SKM-1 (cell line): ENCODE measurements around the gene FAM131C.
"Not testable (repeated sequence)": the region's sequence is repeated elsewhere in the genome, so short reads cannot be mapped to it uniquely, and the experiment has no call there.

ENCODE experiments used
- DNase-seq: peaks from one replicate; lab custom pipeline; 2025; ENCODE audit not compliant: unreplicated experiment; lab: John Stamatoyannopoulos, UW

The FAM131C gene

DNA sequence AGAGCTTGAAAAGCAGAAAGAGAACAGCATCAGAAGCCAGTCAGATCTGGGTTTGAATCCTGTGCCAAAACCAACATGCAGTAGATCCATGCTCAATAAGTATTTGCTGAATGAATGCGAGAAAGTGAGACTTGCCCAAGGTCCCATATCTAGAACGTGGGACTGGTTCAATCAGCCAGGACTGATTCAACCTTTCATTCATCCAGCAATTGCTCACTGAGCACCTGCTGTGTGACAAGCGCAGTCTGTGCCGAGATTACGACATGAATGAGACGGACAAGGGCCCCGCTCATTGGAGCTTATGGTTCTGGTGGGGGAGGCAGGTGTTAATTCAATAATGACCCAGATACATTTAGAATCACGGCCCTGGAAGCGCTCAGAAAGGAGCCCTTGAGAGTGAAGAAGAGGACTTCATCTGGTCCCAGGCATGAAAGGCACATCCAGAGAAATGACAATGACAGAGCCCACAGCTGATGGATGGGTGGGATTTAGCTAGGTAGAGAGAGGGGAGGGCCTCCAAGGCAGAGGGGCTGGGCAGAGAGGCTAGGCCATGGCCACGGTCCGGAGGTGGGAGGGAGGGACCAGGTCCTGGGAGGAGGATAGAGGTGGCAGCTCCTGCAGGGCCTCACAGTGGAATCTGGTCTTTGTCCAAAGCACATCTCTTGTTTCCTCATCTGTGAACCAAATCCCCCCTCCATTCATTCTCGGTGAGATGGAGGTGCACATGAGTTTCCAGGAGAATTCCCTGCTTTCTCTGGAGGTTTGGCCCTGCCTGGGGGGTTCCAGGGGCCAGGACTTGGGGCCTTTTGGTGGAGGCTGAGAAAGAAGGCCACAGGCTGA lies 4.2 kb upstream of the FAM131C start:
- DNase-seq, result no peak

- DNase-seq, result no peak
Measured at GRCh38 chr1:16076865-16077238, 3.4 kb upstream of the FAM131C start.

GRCh38 chr1:16076031-16076864 lies 2.8 kb upstream of the FAM131C start:
- no peak for DNase-seq

DNA sequence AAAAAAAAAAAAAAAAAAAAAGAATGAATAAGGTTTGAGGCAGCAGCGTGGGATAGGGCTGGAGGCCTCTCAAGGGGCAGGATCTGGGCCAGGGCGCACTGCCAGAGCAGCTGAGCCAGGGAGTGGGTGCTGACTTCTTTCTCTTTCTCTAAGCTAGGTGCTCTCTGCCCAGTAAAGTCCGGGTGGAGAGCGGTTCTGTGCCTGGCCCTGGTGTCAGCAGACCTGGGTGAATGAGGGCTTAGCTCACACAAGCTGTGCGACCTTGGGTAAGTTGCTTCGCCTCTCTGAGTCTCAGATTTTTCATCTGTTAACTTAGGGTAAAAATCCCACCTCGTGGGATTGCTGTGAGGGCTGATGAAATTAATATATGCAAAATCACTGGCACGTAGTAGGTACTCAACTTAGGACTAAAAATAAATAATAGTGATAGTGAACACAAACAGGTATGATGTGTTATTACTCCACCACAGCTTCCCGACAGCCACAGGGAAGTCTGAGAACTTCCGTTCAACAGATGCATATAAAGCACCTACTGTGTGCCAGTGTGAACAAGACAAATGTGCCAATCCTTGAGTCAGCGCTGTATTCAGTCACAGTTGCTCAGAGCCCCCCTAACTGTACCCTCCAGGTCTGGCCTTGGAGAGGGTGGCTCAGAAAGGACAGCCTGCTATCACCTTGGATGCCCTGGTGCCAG lies 2.0 kb upstream of the FAM131C start:
- no peak for DNase-seq

DNA sequence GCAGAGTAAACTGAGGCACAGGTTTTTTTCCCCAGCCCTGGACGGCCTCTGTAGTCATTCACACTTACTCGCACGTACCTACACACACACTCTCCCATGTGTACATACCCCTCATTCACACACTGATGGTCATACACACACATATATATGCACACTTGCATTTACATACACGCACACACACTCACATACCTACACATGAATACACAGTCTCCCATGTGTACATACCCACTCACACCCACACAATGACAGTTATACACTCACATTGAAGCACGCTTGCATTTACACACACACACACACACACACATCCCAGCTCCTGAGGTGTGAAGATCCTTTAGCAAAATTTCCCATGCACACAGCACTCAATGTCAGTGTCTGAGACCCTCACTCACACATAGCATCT lies 766 bp upstream of the FAM131C start:
- DNase-seq, result no peak

- DNase-seq, result no peak
Measured at GRCh38 chr1:16072616-16073484, 601 bp downstream of the FAM131C start.

GRCh38 chr1:16072095-16072494 lies 1.4 kb downstream of the FAM131C start:
- DNase-seq, result no peak

DNA sequence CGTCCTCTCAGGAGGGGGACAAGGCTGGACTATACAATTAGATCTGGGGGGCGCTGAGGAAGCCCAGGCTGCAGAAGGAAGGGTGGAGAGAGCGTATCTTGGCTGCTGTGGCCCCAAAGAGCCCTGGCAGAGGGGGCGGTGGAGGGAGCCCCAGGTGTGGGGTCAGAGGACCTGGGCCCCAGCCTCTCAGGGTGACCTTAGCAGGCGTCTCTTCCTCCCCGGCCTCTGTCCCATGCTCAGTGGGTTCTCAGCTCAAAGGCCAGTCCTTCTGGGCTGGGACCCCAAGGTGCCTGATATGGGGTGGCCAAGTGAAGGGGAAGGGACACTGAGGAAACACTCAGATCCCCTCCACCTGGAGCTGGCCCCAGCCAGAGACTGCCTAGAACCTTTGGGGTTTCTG lies 1.8 kb downstream of the FAM131C start:
- no peak for DNase-seq

GRCh38 chr1:16070640-16071355 lies 2.7 kb downstream of the FAM131C start:
- DNase-seq, result no peak

- no peak for DNase-seq
Measured at GRCh38 chr1:16068356-16069270, 4.8 kb downstream of the FAM131C start.

DNA sequence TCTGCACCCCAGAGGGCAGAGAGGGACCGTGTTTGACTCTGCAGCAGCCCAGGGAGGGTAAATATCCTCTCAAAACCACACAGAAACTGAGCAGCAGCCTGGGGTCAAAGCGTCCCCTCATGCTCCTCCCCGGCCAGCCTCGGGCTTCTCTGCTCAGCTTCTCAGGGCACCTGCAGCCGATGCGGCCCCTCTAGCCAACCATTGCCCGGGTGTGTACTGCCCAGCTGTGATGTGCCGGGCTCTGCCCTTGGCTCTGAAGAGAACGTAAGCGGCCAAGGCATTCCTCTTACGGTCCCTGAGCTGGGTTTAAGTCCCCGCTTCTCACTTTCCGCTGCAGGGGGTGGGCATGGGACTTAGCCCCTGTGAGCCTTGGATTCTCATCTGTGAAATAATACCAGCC lies 5.5 kb downstream of the FAM131C start:
- no peak for DNase-seq

GRCh38 chr1:16067127-16067768 lies 6.2 kb downstream of the FAM131C start:
- DNase-seq, result no peak

GRCh38 chr1:16066245-16066644 lies 7.2 kb downstream of the FAM131C start:
- DNase-seq, result no peak

DNA sequence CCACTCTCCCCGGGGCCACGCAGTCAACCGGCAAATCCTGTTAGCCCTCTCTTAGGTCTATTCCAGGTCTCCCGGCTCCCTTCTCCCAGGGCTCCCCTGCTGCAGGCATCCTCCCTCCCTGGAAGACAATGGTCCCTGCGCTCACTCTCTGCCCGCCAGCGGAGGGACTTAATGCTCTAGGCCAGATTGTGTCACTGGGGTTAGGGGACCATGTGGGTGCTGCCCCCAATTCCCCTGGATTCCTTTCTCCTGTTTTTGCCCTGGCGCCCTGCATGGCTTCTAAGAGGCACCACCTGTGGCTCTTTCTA lies 8.2 kb downstream of the FAM131C start:
- no peak for DNase-seq

DNA sequence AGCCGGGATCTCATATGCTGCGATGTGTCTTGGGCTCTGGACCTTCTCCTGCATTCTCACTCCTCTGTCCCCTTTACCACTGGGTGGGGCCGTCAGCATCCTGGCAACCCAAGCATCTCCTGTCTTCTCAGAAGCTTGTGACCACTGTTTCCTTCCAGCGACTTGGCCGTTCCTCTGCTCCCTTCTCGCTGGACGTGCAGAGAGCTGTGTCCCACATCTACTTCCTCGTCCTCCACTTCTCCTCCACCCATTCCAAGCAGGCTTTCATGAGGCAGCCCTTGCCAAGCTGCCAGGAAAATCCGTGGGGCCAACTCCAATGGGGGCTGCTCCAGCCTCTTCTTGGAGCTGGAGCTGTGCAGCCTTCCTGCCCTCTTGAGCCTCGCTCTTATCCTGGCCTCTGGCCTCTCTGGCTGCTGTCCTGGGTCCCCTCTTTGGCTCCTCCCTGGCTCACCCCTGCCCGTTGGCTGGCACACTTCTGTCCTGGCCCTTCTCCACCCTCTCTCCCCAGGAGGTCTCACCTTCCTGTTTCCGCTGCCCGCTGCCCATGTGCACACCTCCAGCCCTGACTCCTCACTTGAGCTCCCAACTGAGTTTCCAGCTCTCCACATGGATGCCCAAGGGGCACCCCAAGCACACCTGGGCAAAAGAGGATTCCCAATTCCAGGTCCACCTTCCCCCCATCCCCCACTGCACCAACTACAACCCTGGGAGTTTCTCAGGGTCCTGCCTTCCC lies 8.7 kb downstream of the FAM131C start:
- DNase-seq, result no peak

DNA sequence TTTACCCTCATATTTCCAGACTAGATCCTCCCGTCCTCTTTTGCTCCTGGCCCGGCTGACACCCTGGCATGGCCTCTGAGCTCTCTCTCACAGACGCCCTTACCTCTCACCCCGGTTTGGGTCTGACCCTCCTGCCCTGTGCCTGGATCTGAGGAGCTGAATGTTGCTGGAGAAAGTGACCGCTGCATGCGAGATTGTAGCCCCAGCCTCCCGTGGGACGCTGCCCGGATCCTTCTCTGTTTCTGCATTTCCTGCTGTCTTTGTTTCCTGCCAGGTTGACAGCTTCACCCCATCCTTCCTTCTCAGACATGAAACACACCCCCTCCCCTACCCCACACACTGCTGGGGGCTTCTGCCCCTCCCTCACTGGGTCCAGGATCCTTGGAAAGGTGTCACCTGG lies 9.5 kb downstream of the FAM131C start:
- DNase-seq, result no peak

DNA sequence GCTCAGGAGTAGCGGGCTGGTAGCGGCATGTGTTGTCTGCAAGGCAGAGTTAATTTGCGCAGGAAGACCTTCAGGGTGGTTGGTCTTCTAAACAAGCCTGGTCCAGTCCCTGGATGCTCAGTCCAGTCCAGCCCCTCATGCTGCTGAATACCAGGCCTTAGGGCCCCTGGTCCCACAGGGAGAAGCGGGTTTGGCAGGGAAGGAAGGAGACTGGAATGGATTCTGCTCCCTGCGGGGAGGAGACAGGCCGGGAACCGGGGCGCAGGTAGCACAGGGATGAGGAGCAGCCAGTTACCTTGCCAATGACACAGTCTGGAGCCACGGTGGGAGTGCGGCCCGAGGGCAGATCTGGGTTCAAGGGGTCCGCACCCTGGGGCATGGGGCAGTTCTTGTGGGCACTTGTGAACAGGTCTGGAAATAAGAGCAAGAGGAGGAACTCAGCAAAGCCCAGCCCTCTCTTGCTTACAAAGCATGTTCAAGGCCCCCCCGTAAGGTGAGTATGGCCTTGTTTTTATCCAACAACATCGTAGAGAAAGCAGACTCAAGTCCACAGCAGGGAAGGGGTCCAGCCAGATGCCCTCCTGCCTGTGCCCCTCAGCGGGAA lies 10.1 kb downstream of the FAM131C start:
- DNase-seq, result no peak

DNA sequence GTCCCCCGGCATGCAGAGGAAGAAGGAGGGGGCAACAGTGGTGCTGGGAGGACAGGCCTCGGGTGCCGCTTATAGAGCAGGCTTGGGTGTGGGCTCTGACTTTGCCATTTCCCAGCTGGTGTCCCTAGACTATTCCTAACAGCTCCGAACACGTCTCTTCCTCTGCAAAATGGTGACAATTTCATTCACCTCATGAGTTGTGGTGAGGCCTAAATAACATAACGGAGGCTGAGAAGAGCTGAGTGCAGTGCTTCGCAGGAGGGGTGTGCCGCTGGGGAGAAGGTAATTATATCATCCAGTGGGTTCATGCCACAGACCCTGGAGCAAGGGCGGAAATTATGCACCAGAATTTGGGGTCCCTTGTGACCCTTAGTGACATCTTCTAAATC lies 10.8 kb downstream of the FAM131C start:
- not testable (repeated sequence) for DNase-seq
